ENCODE results near the gene ATAD3B. TPM values are rescaled to one million over a fixed set of nuclear protein-coding genes. Genes with fewer than 3 reads are reported as not detected.
"Not testable (repeated sequence)": the region's sequence is repeated elsewhere in the genome, so short reads cannot be mapped to it uniquely, and the experiment has no call there.

The ATAD3B gene
- total RNA-seq, 4 donors from 2014 or later, result 13.0 to 40.3 (median 17.1) TPM

GRCh38 chr1:1516923-1517322 is 45.4 kb downstream of the ATAD3B start:
- DNase-seq (ENCODE audit: low spot score in 2 of 2); intact Hi-C loops (cut with DNase I; ENCODE audit: low total_unique reads); H3K4me3 ChIP-seq (ENCODE audit: low read depth, poor library complexity, severe bottlenecking): not testable (repeated sequence)
- WGBS, 2 donors, result 91 to 92% methylated on average over 2 to 12 of the region's 14 CpGs

- no peak for TF ChIP-seq CTCF (IDR thresholded peaks at IDR 0.05)
- TF ChIP-seq POLR2A (IDR thresholded peaks at IDR 0.05), result no peak
- intact Hi-C loops (cut with DNase I; ENCODE audit: low total_unique reads), result no loop called here
- no peak overlapping the region for H3K4me3 ChIP-seq (ENCODE audit: low read depth, poor library complexity, severe bottlenecking)
- 93% methylated on average over 24 to 27 of the region's 28 CpGs for WGBS, 2 donors
- no peak for DNase-seq (ENCODE audit: low spot score in 2 of 2)
These were observed 46.5 kb downstream of the ATAD3B start for GRCh38 chr1:1517973-1518620.

- H3K4me3 ChIP-seq (ENCODE audit: low read depth, poor library complexity, severe bottlenecking); intact Hi-C loops (cut with DNase I; ENCODE audit: low total_unique reads); DNase-seq (ENCODE audit: low spot score in 2 of 2): not testable (repeated sequence)
- WGBS, 2 donors, result 93 to 96% methylated on average over 13 to 17 of the region's 19 CpGs
These were observed 47.0 kb downstream of the ATAD3B start for GRCh38 chr1:1518621-1519007.

GRCh38 chr1:1519805-1520505 is 48.4 kb downstream of the ATAD3B start:
- intact Hi-C loops (cut with DNase I; ENCODE audit: low total_unique reads); DNase-seq (ENCODE audit: low spot score in 2 of 2); H3K4me3 ChIP-seq (ENCODE audit: low read depth, poor library complexity, severe bottlenecking): not testable (repeated sequence)
- 97 to 98% methylated on average over 33 to 36 of the region's 51 CpGs for WGBS, 2 donors

- TF ChIP-seq POLR2A (IDR thresholded peaks at IDR 0.05), result no peak
- TF ChIP-seq CTCF (IDR thresholded peaks at IDR 0.05), result no peak
- H3K4me3 ChIP-seq (ENCODE audit: low read depth, poor library complexity, severe bottlenecking), result no peak overlapping the region
- 95 to 96% methylated on average over 19 of the region's 19 CpGs for WGBS, 2 donors
- no peak for DNase-seq (ENCODE audit: low spot score in 2 of 2)
- intact Hi-C loops (cut with DNase I; ENCODE audit: low total_unique reads), result no loop called here
These were observed 49.8 kb downstream of the ATAD3B start for GRCh38 chr1:1521331-1521730.

GRCh38 chr1:1522536-1522935 is 51.0 kb downstream of the ATAD3B start:
- DNase-seq (ENCODE audit: low spot score in 2 of 2); intact Hi-C loops (cut with DNase I; ENCODE audit: low total_unique reads); H3K4me3 ChIP-seq (ENCODE audit: low read depth, poor library complexity, severe bottlenecking): not testable (repeated sequence)
- 92 to 94% methylated on average over 12 to 30 of the region's 30 CpGs for WGBS, 2 donors

GRCh38 chr1:1523226-1523625 is 51.7 kb downstream of the ATAD3B start:
- WGBS, 2 donors, result 94 to 95% methylated on average over 19 to 31 of the region's 31 CpGs
- intact Hi-C loops (cut with DNase I; ENCODE audit: low total_unique reads); H3K4me3 ChIP-seq (ENCODE audit: low read depth, poor library complexity, severe bottlenecking); DNase-seq (ENCODE audit: low spot score in 2 of 2): not testable (repeated sequence)

- H3K4me3 ChIP-seq (ENCODE audit: low read depth, poor library complexity, severe bottlenecking); intact Hi-C loops (cut with DNase I; ENCODE audit: low total_unique reads); DNase-seq (ENCODE audit: low spot score in 2 of 2): not testable (repeated sequence)
- WGBS, 2 donors, result 85 to 90% methylated on average over 13 to 17 of the region's 17 CpGs
These were observed 52.1 kb downstream of the ATAD3B start for GRCh38 chr1:1523651-1524050.

GRCh38 chr1:1524750-1525383 is 53.3 kb downstream of the ATAD3B start:
- H3K4me3 ChIP-seq (ENCODE audit: low read depth, poor library complexity, severe bottlenecking); DNase-seq (ENCODE audit: low spot score in 2 of 2); intact Hi-C loops (cut with DNase I; ENCODE audit: low total_unique reads): not testable (repeated sequence)
- WGBS, 2 donors, result 93 to 98% methylated on average over 19 to 27 of the region's 30 CpGs

GRCh38 chr1:1526476-1526875 is 54.9 kb downstream of the ATAD3B start:
- intact Hi-C loops (cut with DNase I; ENCODE audit: low total_unique reads); DNase-seq (ENCODE audit: low spot score in 2 of 2); H3K4me3 ChIP-seq (ENCODE audit: low read depth, poor library complexity, severe bottlenecking): not testable (repeated sequence)
- WGBS, 2 donors, result no CpG with 5 or more reads among the region's 21 CpGs
